GM12878 (cell line): ENCODE data around the gene DRAXIN. TPM values are rescaled to one million over a fixed set of nuclear protein-coding genes. Genes with fewer than 3 reads are reported as not detected.

ENCODE experiments used
- ATAC-seq: fragments of 200-7000 bp; cut with Tn5 transposase; 3 replicates; pipeline ENCODE4 v1.9.1; 2020; ENCODE audit warnings: mild to moderate bottlenecking, moderate library complexity
- BruUV-seq: library from RNA; stranded (reverse); fragments of 400-500 nt; replicated peaks from 2 replicates; lab custom pipeline; 2021; lab: Mats Ljungman, UMichigan
- CTCF ChIA-PET: fragments of 300-600 bp; sonication (Branson Sonifier 250); formaldehyde crosslinking; extraction: SDS; loops from one replicate; lab custom pipeline; 2021; ENCODE audit warnings: inconsistent platforms; lab: Yijun Ruan, JAX
- POLR2A ChIA-PET: fragments of 350-600 bp; formaldehyde crosslinking; extraction: SDS; loops from one replicate; lab custom pipeline; 2021; ENCODE audit warnings: inconsistent platforms; lab: Charles Lee
- RAD21 ChIA-PET: fragments of 300-600 bp; sonication (Branson Sonifier 250); formaldehyde crosslinking; loops from one replicate; lab custom pipeline; 2023; ENCODE audit warnings: antibody characterized with exemption; ENCODE audit not compliant: unreplicated experiment; lab: Charles Lee
- SMC1A ChIA-PET: fragments of 300-600 bp; sonication (Branson Sonifier 250); formaldehyde crosslinking; loops from one replicate; lab custom pipeline; 2023; ENCODE audit not compliant: unreplicated experiment, uncharacterized antibody; lab: Charles Lee
- DNase-seq: peaks from one replicate; pipeline ENCODE4 v3.0.0-alpha.2; 2011; ENCODE audit warnings: low read depth, low spot score
- FAIRE-seq: peaks from 3 replicates; lab custom pipeline; 2011; peaks lifted over from hg19 to GRCh38; lab: Jason Lieb, UNC
- H2AFZ ChIP-seq: 2 replicates; pipeline ENCODE4 v1.6.0; 2011; ENCODE audit warnings: low read depth, low read length, control low read depth; ENCODE audit not compliant: control insufficient read depth
- H3K27ac ChIP-seq: 2 replicates; pipeline ENCODE4 v1.5.1; 2011; ENCODE audit warnings: control low read depth; ENCODE audit not compliant: control insufficient read depth, insufficient read depth
- H3K27me3 ChIP-seq, 2 experiments: replicated peaks in 1 of 2; 2 replicates each; pipeline versions ENCODE4 v1.6.0 to v1.6.1; 2011; ENCODE audit warnings: low read length in 1 of 2; ENCODE audit not compliant: control insufficient read depth in 2 of 2, insufficient read depth in 2 of 2
- H3K36me3 ChIP-seq, 2 experiments: 2 replicates each; pipeline ENCODE4 v1.5.1; 2011; ENCODE audit warnings: low read length in 1 of 2; ENCODE audit not compliant: control insufficient read depth in 2 of 2, insufficient read depth in 2 of 2
- H3K4me1 ChIP-seq: 2 replicates; pipeline ENCODE4 v1.6.1; 2011; ENCODE audit warnings: mild to moderate bottlenecking, low read length, moderate library complexity, mixed read lengths; ENCODE audit not compliant: control insufficient read depth, insufficient read depth
- H3K4me2 ChIP-seq: 2 replicates; pipeline ENCODE4 v1.6.0; 2011; ENCODE audit warnings: control low read depth; ENCODE audit not compliant: control insufficient read depth, insufficient read depth
- H3K4me3 ChIP-seq: fragments of 200-600 bp; sonication (generic); 2 replicates; pipeline ENCODE4 v1.5.1; 2016
- H3K79me2 ChIP-seq: 2 replicates; pipeline ENCODE4 v1.6.0; 2011; ENCODE audit warnings: low read length; ENCODE audit not compliant: control insufficient read depth, insufficient read depth
- H3K9ac ChIP-seq: 2 replicates; pipeline ENCODE4 v1.8.0; 2011; ENCODE audit warnings: low read length, control low read depth, mixed read lengths; ENCODE audit not compliant: control insufficient read depth, insufficient read depth
- H3K9me3 ChIP-seq: replicated peaks from 3 replicates; pipeline ENCODE4 v1.5.1; 2011; ENCODE audit warnings: mild to moderate bottlenecking, low read length; ENCODE audit not compliant: control insufficient read depth, insufficient read depth
- H4K20me1 ChIP-seq: 2 replicates; pipeline ENCODE4 v1.6.0; 2011; ENCODE audit not compliant: control insufficient read depth, insufficient read depth
- HDGF ChIP-seq: fragments of 450-650 bp; IDR thresholded peaks from 2 replicates; pipeline ENCODE4 v1.6.1; 2016; ENCODE audit warnings: antibody characterized with exemption
- JUND ChIP-seq: IDR thresholded peaks from 2 replicates; pipeline ENCODE4 v1.6.1; 2012; ENCODE audit warnings: low read depth, mild to moderate bottlenecking, low read length, improper control_type of control experiment, moderate library complexity
- RELB ChIP-seq: fragments of 450-650 bp; IDR thresholded peaks from 2 replicates; pipeline ENCODE4 v1.6.1; 2017; ENCODE audit warnings: low read depth, mild to moderate bottlenecking, moderate library complexity
- RUNX3 ChIP-seq: IDR thresholded peaks from 2 replicates; pipeline ENCODE4 v1.6.1; 2012; ENCODE audit warnings: low read length, inconsistent platforms
- SP1 ChIP-seq: IDR thresholded peaks from one replicate; pipeline ENCODE4 v1.6.1; 2011; ENCODE audit warnings: low read depth, low read length
- ZSCAN29 ChIP-seq: fragments of 450-650 bp; IDR thresholded peaks from 2 replicates; pipeline ENCODE4 v1.6.1; 2017; ENCODE audit warnings: mild to moderate bottlenecking, moderate library complexity
- WGBS: methylation state at CpG from one replicate; pipeline ENCODE4 v1.1.6; 2016; ENCODE audit warnings: low lambda C conversion rate; ENCODE audit not compliant: insufficient replicate concordance, insufficient coverage; ENCODE audit errors: missing lambda C conversion rate; 5-methylcytosine and 5-hydroxymethylcytosine counted together
- in situ Hi-C: fragments of 300-500 bp; cut with MboI; formaldehyde crosslinking; loops from 9 replicates; pipeline ENCODE4 v1.14.3; 2018; ENCODE audit warnings: mixed read lengths
- intact Hi-C: fragments of 100-400 bp; cut with micrococcal nuclease; formaldehyde crosslinking; loops from one replicate; pipeline ENCODE4 v1.14.2; 2022; ENCODE audit not compliant: unreplicated experiment
- polyA plus RNA-seq, 11 experiments: library from polyadenylated mRNA; depleted of rRNA in 4 of 11; unstranded in 6 of 11; stranded (reverse) in 5 of 11; fragments of >200 nt; fragmentation: Nextera tagmentation in 4 of 11; fragmentation: Illumina TruSeq in 1 of 11; extraction: Ambion mirVana in 4 of 11; extraction: Trizol in 1 of 11; gene quantifications; 1 replicate in 1 of 11; 2 replicates in 10 of 11; pipeline versions ENCODE4 v1.2.1 to v1.2.3, GENCODE V29; 2011 to 2016; ENCODE audit warnings: inconsistent platforms in 2 of 11, missing spikeins in 2 of 11, low read depth in 1 of 11
- total RNA-seq, 4 experiments: library from RNA; depleted of rRNA in 3 of 4; stranded (reverse); fragments of >200 nt in 3 of 4; fragmentation: Illumina TruSeq in 1 of 4; extraction: Trizol in 1 of 4; gene quantifications; 2 replicates each; pipeline versions ENCODE4 v1.2.1 to v1.2.3, GENCODE V29; 2013 to 2021
- TF ChIP-seq, protein P1 (sequence below): fragments of 450-650 bp; conservative IDR thresholded peaks from 2 replicates; pipeline ENCODE4 v1.6.1; 2017; ENCODE audit warnings: mild to moderate bottlenecking, moderate library complexity

DRAXIN gene
- total and polyA plus RNA-seq, 10 of the 15 experiments (the other 5 are each of a cell fraction or from before 2014, with no cell fraction given), result 0.01 to 0.05 (median 0.03) TPM; not detected in 3

DNA sequence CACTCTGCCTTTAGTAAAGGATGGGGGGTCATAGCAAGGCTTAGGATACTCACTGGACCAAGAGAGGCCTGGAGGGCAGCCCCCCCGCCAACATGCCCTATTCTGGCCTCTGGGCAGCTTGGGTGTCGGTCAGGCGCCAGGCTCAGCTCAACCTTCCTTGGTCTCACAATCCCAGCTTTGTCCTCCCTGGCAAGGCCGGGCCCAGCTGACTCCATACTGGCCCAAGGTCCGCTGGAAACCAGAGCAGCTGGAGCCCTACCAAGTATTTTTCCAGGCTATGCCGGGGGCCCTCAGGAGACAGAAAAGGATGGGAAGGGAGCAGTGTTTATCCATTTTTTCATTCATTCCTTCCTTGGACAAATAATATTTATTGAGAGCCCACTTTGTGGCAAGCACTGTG, 43.5 kb upstream of the DRAXIN start:
- H3K27me3 ChIP-seq, result no peaks in the 10 kb centered on the region; a peak in 2 of 4 replicates
- no peaks in the 10 kb centered on the region for H3K36me3 ChIP-seq
- in situ Hi-C loops, result no loop called here
- DNase-seq (no peak), ATAC-seq (no peak)
- no TSS peak for BruUV-seq
- RAD21 ChIA-PET, result interaction anchor here (0.9 to 2.8 kb wide), 2 partner anchors 72 to 611 kb away, joined by 3 to 25 read pairs; no protein-coding TSS in a partner anchor
- H4K20me1 ChIP-seq, result no peaks in the 10 kb centered on the region
- intact Hi-C loops, result no loop called here
- no peak overlapping the region for H3K4me2 ChIP-seq
- CTCF ChIA-PET, result interaction anchor here (1.2 to 1.9 kb wide), 2 partner anchors 59 to 610 kb away, joined by 3 to 14 read pairs; no protein-coding TSS in a partner anchor
- WGBS, result 58% methylated on average over 6 of the region's 6 CpGs
- no peak overlapping the region for H2AFZ ChIP-seq
- no peaks in the 10 kb centered on the region for H3K4me1 ChIP-seq
- no peaks in the 10 kb centered on the region for H3K79me2 ChIP-seq
- H3K9ac ChIP-seq, result no peak overlapping the region
- no peak overlapping the region for H3K4me3 ChIP-seq
- no peak overlapping the region for H3K27ac ChIP-seq
- TF ChIP-seq, protein P1, sequence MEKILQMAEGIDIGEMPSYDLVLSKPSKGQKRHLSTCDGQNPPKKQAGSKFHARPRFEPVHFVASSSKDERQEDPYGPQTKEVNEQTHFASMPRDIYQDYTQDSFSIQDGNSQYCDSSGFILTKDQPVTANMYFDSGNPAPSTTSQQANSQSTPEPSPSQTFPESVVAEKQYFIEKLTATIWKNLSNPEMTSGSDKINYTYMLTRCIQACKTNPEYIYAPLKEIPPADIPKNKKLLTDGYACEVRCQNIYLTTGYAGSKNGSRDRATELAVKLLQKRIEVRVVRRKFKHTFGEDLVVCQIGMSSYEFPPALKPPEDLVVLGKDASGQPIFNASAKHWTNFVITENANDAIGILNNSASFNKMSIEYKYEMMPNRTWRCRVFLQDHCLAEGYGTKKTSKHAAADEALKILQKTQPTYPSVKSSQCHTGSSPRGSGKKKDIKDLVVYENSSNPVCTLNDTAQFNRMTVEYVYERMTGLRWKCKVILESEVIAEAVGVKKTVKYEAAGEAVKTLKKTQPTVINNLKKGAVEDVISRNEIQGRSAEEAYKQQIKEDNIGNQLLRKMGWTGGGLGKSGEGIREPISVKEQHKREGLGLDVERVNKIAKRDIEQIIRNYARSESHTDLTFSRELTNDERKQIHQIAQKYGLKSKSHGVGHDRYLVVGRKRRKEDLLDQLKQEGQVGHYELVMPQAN, result no peak
- TF ChIP-seq SP1, result no peak
- no peak for TF ChIP-seq RELB
- no peak for TF ChIP-seq JUND
- TF ChIP-seq RUNX3, result no peak
- TF ChIP-seq HDGF, result no peak
- TF ChIP-seq ZSCAN29, result no peak
- TF ChIP-seq, all 136 proteins: peak for 0
- POLR2A ChIA-PET, result no interaction called here
- FAIRE-seq, result no peak
- SMC1A ChIA-PET, result no interaction called here
- H3K9me3 ChIP-seq, result no peaks in the 10 kb centered on the region
